Measurements from ENCODE around the gene PUSL1. TPM values are rescaled to one million over a fixed set of nuclear protein-coding genes. Genes with fewer than 3 reads are reported as not detected.

The PUSL1 gene
- total RNA-seq, 1 donor from 2014 or later = 9.8 TPM

GRCh38 chr1:1278620-1279019 is 29.8 kb upstream of the PUSL1 start:
- DNase-seq (ENCODE audit: low read depth in 2 of 2) = no peak

GRCh38 chr1:1279028-1279427 is 29.4 kb upstream of the PUSL1 start:
- no peak for DNase-seq (ENCODE audit: low read depth in 2 of 2)

- DNase-seq (ENCODE audit: low read depth in 2 of 2) = no peak
Measured at GRCh38 chr1:1280782-1281481, 27.5 kb upstream of the PUSL1 start.

- DNase-seq (ENCODE audit: low read depth in 2 of 2) = peak; percentile 30 to 67
Measured at GRCh38 chr1:1281533-1282321, 26.7 kb upstream of the PUSL1 start.

- DNase-seq (ENCODE audit: low read depth in 2 of 2) = peak in 1 of 2 donors; percentile 24
Measured at GRCh38 chr1:1282998-1283397, 25.4 kb upstream of the PUSL1 start.

GRCh38 chr1:1283821-1284220 is 24.6 kb upstream of the PUSL1 start:
- DNase-seq (ENCODE audit: low read depth in 2 of 2) = no peak

- DNase-seq (ENCODE audit: low read depth in 2 of 2) = no peak
Measured at GRCh38 chr1:1284221-1285101, 23.9 kb upstream of the PUSL1 start.

- no peak for DNase-seq (ENCODE audit: low read depth in 2 of 2)
Measured at GRCh38 chr1:1285102-1285571, 23.3 kb upstream of the PUSL1 start.

GRCh38 chr1:1285611-1286311 is 22.6 kb upstream of the PUSL1 start:
- no peak for DNase-seq (ENCODE audit: low read depth in 2 of 2)

GRCh38 chr1:1286313-1287261 is 21.8 kb upstream of the PUSL1 start:
- no peak for DNase-seq (ENCODE audit: low read depth in 2 of 2)

GRCh38 chr1:1287288-1288110 is 20.9 kb upstream of the PUSL1 start:
- DNase-seq (ENCODE audit: low read depth in 2 of 2) = no peak

GRCh38 chr1:1290238-1290731 is 18.1 kb upstream of the PUSL1 start:
- peak in 1 of 2 donors; percentile 60 for DNase-seq (ENCODE audit: low read depth in 2 of 2)

- DNase-seq (ENCODE audit: low read depth in 2 of 2) = no peak
Measured at GRCh38 chr1:1291023-1291528, 17.3 kb upstream of the PUSL1 start.

GRCh38 chr1:1291548-1292441 is 16.6 kb upstream of the PUSL1 start:
- DNase-seq (ENCODE audit: low read depth in 2 of 2) = peak in 1 of 2 donors; percentile 70

GRCh38 chr1:1292442-1292779 is 16.0 kb upstream of the PUSL1 start:
- DNase-seq (ENCODE audit: low read depth in 2 of 2) = no peak

- DNase-seq (ENCODE audit: low read depth in 2 of 2) = no peak
Measured at GRCh38 chr1:1292851-1293250, 15.5 kb upstream of the PUSL1 start.
